Neural progenitor cell (in vitro differentiated cells): ENCODE results near the gene ATG13.

ENCODE experiments used
- CTCF ChIP-seq: fragments of 200-600 bp; sonication (generic); IDR thresholded peaks from 2 replicates; pipeline ENCODE4 v1.5.1; 2017; ENCODE audit warnings: antibody characterized with exemption, mild to moderate bottlenecking
- EZH2 ChIP-seq: fragments of 200-600 bp; sonication (generic); IDR thresholded peaks from 2 replicates; pipeline ENCODE4 v1.6.1; 2017; ENCODE audit warnings: antibody characterized with exemption, mild to moderate bottlenecking, moderate library complexity

- no peak for TF ChIP-seq EZH2
- TF ChIP-seq CTCF: no peak
Observed at GRCh38 chr11:46632502-46632901, 15.1 kb downstream of the ATG13 start.
